K562 (cell line): Measurements from ENCODE around the gene SAMD14. TPM values are rescaled to one million over a fixed set of nuclear protein-coding genes. Genes with fewer than 3 reads are reported as not detected.

Source experiments
- ATAC-seq: fragments of 200-7000 bp; cut with Tn5 transposase; 3 replicates; pipeline ENCODE4 v1.9.1; 2020; ENCODE audit warnings: moderate library complexity
- BruUV-seq: library from RNA; stranded (reverse); fragments of 400-500 nt; replicated peaks from 2 replicates; lab custom pipeline; 2021; lab: Mats Ljungman, UMichigan
- CTCF ChIA-PET: fragments of 300-600 bp; formaldehyde crosslinking; extraction: SDS; loops from one replicate; lab custom pipeline; 2021; ENCODE audit warnings: low intra/inter-chr PET ratio; lab: Yijun Ruan, JAX
- POLR2A ChIA-PET: fragments of 300-600, 350-650 bp; sonication (Branson Sonifier 250); formaldehyde crosslinking; extraction: SDS; loops from one replicate; lab custom pipeline; 2021; ENCODE audit warnings: antibody characterized with exemption, inconsistent platforms; lab: Yijun Ruan, JAX
- DNase-seq, 4 experiments: peaks; one replicate each; pipeline versions ENCODE4 v3.0.0 to v3.0.0-alpha.2; 2011 to 2018; ENCODE audit warnings: low spot score in 3 of 4, mixed read lengths in 3 of 4; ENCODE audit errors: extremely low read depth in 1 of 4
- FAIRE-seq: peaks from 2 replicates; lab custom pipeline; 2011; peaks lifted over from hg19 to GRCh38; lab: Jason Lieb, UNC
- H2AFZ ChIP-seq: 2 replicates; pipeline ENCODE4 v1.6.0; 2011; ENCODE audit warnings: low read depth, low read length, control low read depth, inconsistent platforms
- H3K27ac ChIP-seq: fragments of 200-600 bp; 3 replicates; pipeline ENCODE4 v1.8.0; 2011; ENCODE audit warnings: low read depth, mild to moderate bottlenecking, control low read depth, inconsistent platforms, low read length, moderate library complexity, mixed read lengths; ENCODE audit errors: extremely low read depth
- H3K27me3 ChIP-seq, 2 experiments: fragments of 300-600 bp in 1 of 2; 2 replicates in 1 of 2; 3 replicates in 1 of 2; pipeline versions ENCODE4 v1.6.0 to v1.8.0; 2011; ENCODE audit warnings: inconsistent platforms in 2 of 2, low read length in 2 of 2, mild to moderate bottlenecking in 1 of 2, mixed read lengths in 1 of 2, moderate library complexity in 1 of 2; ENCODE audit not compliant: control insufficient read depth in 2 of 2, insufficient read depth in 2 of 2
- H3K36me3 ChIP-seq: fragments of 300-600 bp; 3 replicates; pipeline ENCODE4 v1.8.0; 2011; ENCODE audit warnings: mild to moderate bottlenecking, low read length, inconsistent platforms; ENCODE audit not compliant: control insufficient read depth, insufficient read depth
- H3K4me1 ChIP-seq, 2 experiments: fragments of 200-600 bp in 1 of 2; replicated peaks in 1 of 2; 2 replicates in 1 of 2; 3 replicates in 1 of 2; pipeline versions ENCODE4 v1.5.1 to v1.8.0; 2011; ENCODE audit warnings: inconsistent platforms in 2 of 2, low read length in 2 of 2, mild to moderate bottlenecking in 1 of 2, mixed read lengths in 1 of 2, moderate library complexity in 1 of 2; ENCODE audit not compliant: control insufficient read depth in 2 of 2, insufficient read depth in 2 of 2
- H3K4me2 ChIP-seq: 2 replicates; pipeline ENCODE4 v1.6.1; 2011; ENCODE audit warnings: low read length, control low read depth, inconsistent platforms, mixed read lengths; ENCODE audit not compliant: insufficient read depth
- H3K4me3 ChIP-seq: fragments of 200-600 bp; sonication (generic), shearing (Covaris generic); 2 replicates; pipeline ENCODE4 v1.5.1; 2016; ENCODE audit warnings: control low read depth, inconsistent platforms
- H3K79me2 ChIP-seq: fragments of 200-600 bp; 3 replicates; pipeline ENCODE4 v1.8.0; 2011; ENCODE audit warnings: low read length, inconsistent platforms; ENCODE audit not compliant: control insufficient read depth, insufficient read depth
- H3K9ac ChIP-seq, 2 experiments: 2 replicates each; pipeline versions ENCODE4 v1.6.0 to v1.6.1; 2011; ENCODE audit warnings: low read depth in 2 of 2, low read length in 2 of 2, control low read depth in 1 of 2, inconsistent platforms in 1 of 2, mild to moderate bottlenecking in 1 of 2, mixed read lengths in 1 of 2; ENCODE audit not compliant: insufficient read depth in 1 of 2
- H3K9me1 ChIP-seq: one replicate; pipeline ENCODE4 v1.6.0; 2011; ENCODE audit warnings: inconsistent platforms, mild to moderate bottlenecking, low read length, moderate library complexity; ENCODE audit not compliant: control insufficient read depth, insufficient read depth
- H3K9me3 ChIP-seq: replicated peaks from 2 replicates; pipeline ENCODE4 v1.5.1; 2011; ENCODE audit warnings: low read depth, low read length, inconsistent platforms; ENCODE audit not compliant: control insufficient read depth, insufficient read depth
- H4K20me1 ChIP-seq: replicated peaks from 2 replicates; pipeline ENCODE4 v1.6.1; 2011; ENCODE audit warnings: low read length, inconsistent platforms, mixed read lengths; ENCODE audit not compliant: control insufficient read depth, insufficient read depth
- HDAC3 ChIP-seq: fragments of 450-650 bp; IDR thresholded peaks from 2 replicates; pipeline ENCODE4 v1.6.1; 2018; ENCODE audit warnings: borderline replicate concordance, mild to moderate bottlenecking, moderate library complexity; ENCODE audit not compliant: partially characterized antibody
- MCM2 ChIP-seq: fragments of 450-650 bp; IDR thresholded peaks from 2 replicates; pipeline ENCODE4 v1.6.1; 2017; ENCODE audit warnings: low read depth, mild to moderate bottlenecking
- TFAM ChIP-seq: fragments of 250-450 bp; sonication (Bioruptor Pico); conservative IDR thresholded peaks from 2 replicates; pipeline ENCODE4 v1.5.0; 2021; ENCODE audit warnings: mild to moderate bottlenecking, moderate library complexity
- ZNF717 ChIP-seq: fragments of 250-450 bp; sonication (Bioruptor Pico); IDR thresholded peaks from 2 replicates; pipeline ENCODE4 v1.5.0; 2021
- WGBS: fragments of 100-300 bp; shearing (Covaris generic); methylation state at CpG from one replicate; pipeline ENCODE4 v1.1.6; 2016; ENCODE audit warnings: low coverage, mixed read lengths; ENCODE audit not compliant: insufficient coverage; ENCODE audit errors: missing lambda C conversion rate; 5-methylcytosine and 5-hydroxymethylcytosine counted together
- in situ Hi-C: fragments of 300-500 bp; cut with MboI; formaldehyde crosslinking; loops from 4 replicates; pipeline ENCODE4 v1.15.0; 2018; ENCODE audit warnings: inconsistent platforms, mixed read lengths
- intact Hi-C: fragments of 100-400 bp; cut with micrococcal nuclease; formaldehyde crosslinking; loops from 2 replicates; pipeline ENCODE4 v1.14.2; 2022
- polyA plus RNA-seq, 8 experiments: library from polyadenylated mRNA; depleted of rRNA in 4 of 8; stranded (reverse) in 5 of 8; unstranded in 3 of 8; fragments of >200 nt; fragmentation: Nextera tagmentation in 2 of 8; fragmentation: Illumina TruSeq in 1 of 8; extraction: Ambion mirVana in 2 of 8; extraction: Trizol in 1 of 8; gene quantifications; 2 replicates each; pipeline versions ENCODE4 v1.2.1 to v1.2.3, GENCODE V29; 2011 to 2014; ENCODE audit warnings: inconsistent platforms in 1 of 8, missing spikeins in 1 of 8
- total RNA-seq, 7 experiments: library from RNA; depleted of rRNA in 6 of 7; stranded (reverse); fragments of >200 nt in 6 of 7; fragmentation: Illumina TruSeq in 2 of 7; extraction: Trizol in 2 of 7; gene quantifications; 2 replicates each; pipeline versions ENCODE4 v1.2.1 to v1.2.3, GENCODE V29; 2011 to 2021; ENCODE audit warnings: low replicate concordance in 1 of 7
- TF ChIP-seq, protein P1 (sequence below): IDR thresholded peaks from 2 replicates; pipeline ENCODE4 v1.6.1; 2011; ENCODE audit warnings: borderline replicate concordance, low read depth, mild to moderate bottlenecking, moderate library complexity, low read length; ENCODE audit not compliant: insufficient read depth, poor library complexity, severe bottlenecking
- TF ChIP-seq, protein P2 (sequence below): fragments of 450-650 bp; IDR thresholded peaks from 2 replicates; pipeline ENCODE4 v1.6.1; 2017; ENCODE audit warnings: antibody characterized with exemption

The SAMD14 gene
- total and polyA plus RNA-seq, 9 of the 15 experiments (the other 6 are each of a cell fraction or from before 2014, with no cell fraction given) = 0.04 to 0.07 TPM; not detected in 7

GRCh38 chr17:50076221-50076590 lies 53.8 kb downstream of the SAMD14 start:
- Histone ChIP-seq H2AFZ (no peak overlapping the region), H3K79me2 (no peaks in the 10 kb centered on the region), H3K27ac (no peak overlapping the region), H3K4me2 (no peak overlapping the region), H3K4me3 (no peak overlapping the region), H3K9me3 (no peaks in the 10 kb centered on the region), H3K27me3 (peaks cover 15 to 56% of the 10 kb centered on the region in 2 experiments), H3K4me1 (peaks cover 0 to 18% of the 10 kb centered on the region in 2 experiments; a peak in 1 of 5 replicates), H3K9me1 (no peaks in the 10 kb centered on the region), H4K20me1 (peaks cover 6% of the 10 kb centered on the region; the same call in 1 of the 2 replicates), H3K9ac (no peak overlapping the region), H3K36me3 (no peaks in the 10 kb centered on the region)
- ChIA-PET POLR2A (interaction anchor here (0.6 to 0.9 kb wide), 3 partner anchors 9 to 114 kb away, joined by 3 to 4 read pairs (median 3); no protein-coding TSS in a partner anchor), CTCF (no interaction called here)
- TF ChIP-seq, protein P1, sequence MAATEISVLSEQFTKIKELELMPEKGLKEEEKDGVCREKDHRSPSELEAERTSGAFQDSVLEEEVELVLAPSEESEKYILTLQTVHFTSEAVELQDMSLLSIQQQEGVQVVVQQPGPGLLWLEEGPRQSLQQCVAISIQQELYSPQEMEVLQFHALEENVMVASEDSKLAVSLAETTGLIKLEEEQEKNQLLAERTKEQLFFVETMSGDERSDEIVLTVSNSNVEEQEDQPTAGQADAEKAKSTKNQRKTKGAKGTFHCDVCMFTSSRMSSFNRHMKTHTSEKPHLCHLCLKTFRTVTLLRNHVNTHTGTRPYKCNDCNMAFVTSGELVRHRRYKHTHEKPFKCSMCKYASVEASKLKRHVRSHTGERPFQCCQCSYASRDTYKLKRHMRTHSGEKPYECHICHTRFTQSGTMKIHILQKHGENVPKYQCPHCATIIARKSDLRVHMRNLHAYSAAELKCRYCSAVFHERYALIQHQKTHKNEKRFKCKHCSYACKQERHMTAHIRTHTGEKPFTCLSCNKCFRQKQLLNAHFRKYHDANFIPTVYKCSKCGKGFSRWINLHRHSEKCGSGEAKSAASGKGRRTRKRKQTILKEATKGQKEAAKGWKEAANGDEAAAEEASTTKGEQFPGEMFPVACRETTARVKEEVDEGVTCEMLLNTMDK = no peak
- TF ChIP-seq TFAM (CRISPR knock-in tag) (no peak), HDAC3 (no peak), MCM2 (no peak), ZNF717 (CRISPR knock-in tag) (no peak)
- TF ChIP-seq, protein P2, sequence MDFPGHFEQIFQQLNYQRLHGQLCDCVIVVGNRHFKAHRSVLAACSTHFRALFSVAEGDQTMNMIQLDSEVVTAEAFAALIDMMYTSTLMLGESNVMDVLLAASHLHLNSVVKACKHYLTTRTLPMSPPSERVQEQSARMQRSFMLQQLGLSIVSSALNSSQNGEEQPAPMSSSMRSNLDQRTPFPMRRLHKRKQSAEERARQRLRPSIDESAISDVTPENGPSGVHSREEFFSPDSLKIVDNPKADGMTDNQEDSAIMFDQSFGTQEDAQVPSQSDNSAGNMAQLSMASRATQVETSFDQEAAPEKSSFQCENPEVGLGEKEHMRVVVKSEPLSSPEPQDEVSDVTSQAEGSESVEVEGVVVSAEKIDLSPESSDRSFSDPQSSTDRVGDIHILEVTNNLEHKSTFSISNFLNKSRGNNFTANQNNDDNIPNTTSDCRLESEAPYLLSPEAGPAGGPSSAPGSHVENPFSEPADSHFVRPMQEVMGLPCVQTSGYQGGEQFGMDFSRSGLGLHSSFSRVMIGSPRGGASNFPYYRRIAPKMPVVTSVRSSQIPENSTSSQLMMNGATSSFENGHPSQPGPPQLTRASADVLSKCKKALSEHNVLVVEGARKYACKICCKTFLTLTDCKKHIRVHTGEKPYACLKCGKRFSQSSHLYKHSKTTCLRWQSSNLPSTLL = no peak
- WGBS = 12% methylated on average over 14 of the region's 16 CpGs
- in situ Hi-C loops (loop anchor here (10.0 kb wide), 1 partner anchor 511 kb away; no protein-coding TSS in a partner anchor), intact Hi-C loops (no loop called here)
- FAIRE-seq = no peak
- BruUV-seq = no TSS peak
- ATAC-seq = no peak
- DNase-seq = no peak
